Mucosa of descending colon (tissue), 3 donors: ENCODE results near the gene ACVRL1. TPM values are rescaled to one million over a fixed set of nuclear protein-coding genes. Genes with fewer than 3 reads are reported as not detected.
A peak's percentile ranks its signal among the peaks of the same experiment; 100 is the strongest.

Experiments
- ATAC-seq: fragments of 200-7000 bp; cut with Tn5 transposase; one replicate; pipeline ENCODE4 v1.9.1; 2020; ENCODE audit warnings: mild to moderate bottlenecking, moderate library complexity
- DNase-seq, 3 donors: peaks; one replicate each; pipeline ENCODE4 v3.0.0-alpha.2; 2020
- H3K36me3 ChIP-seq: fragments of 200-600 bp; one replicate; pipeline ENCODE4 v1.8.0; 2021; ENCODE audit warnings: low read depth, mild to moderate bottlenecking
- H3K4me1 ChIP-seq: fragments of 200-600 bp; one replicate; pipeline ENCODE4 v1.8.0; 2021; ENCODE audit warnings: low read depth, mild to moderate bottlenecking
- H3K4me3 ChIP-seq: fragments of 200-600 bp; one replicate; pipeline ENCODE4 v1.8.0; 2021; ENCODE audit warnings: mild to moderate bottlenecking
- H3K9me3 ChIP-seq: fragments of 200-600 bp; one replicate; pipeline ENCODE4 v1.8.0; 2021; ENCODE audit warnings: mild to moderate bottlenecking
- intact Hi-C, 2 donors: fragments of 100-400 bp; cut with DNase I in 1 of 2; cut with micrococcal nuclease in 1 of 2; formaldehyde crosslinking; loops; one replicate each; pipeline versions ENCODE4 v1.11.0 to v1.11.1; 2022; cut with DNase I, micrococcal nuclease
- total RNA-seq, 3 donors: library from RNA; stranded (reverse); fragmentation: NEBNext Ultra II Directional in 2 of 3; extraction: Animal tissue kit (Norgen Biotek cat#: 25700) in 2 of 3; gene quantifications; one replicate each; pipeline versions ENCODE4 v1.2.1 to v1.2.4, GENCODE V29; 2021 to 2023
- TF ChIP-seq, protein P1 (sequence below): fragments of 200-600 bp; IDR thresholded peaks from one replicate; pipeline ENCODE4 v1.8.0; 2022; ENCODE audit warnings: antibody characterized with exemption, mild to moderate bottlenecking
- donor health status: DM: no; HTN: no; CAD: no; lungs with moderate emphysema.
- donor health status: DM: no; HTN: no; CAD: no.
- donor health status: DM: no; HTN: yes; CAD: no.

ACVRL1 gene
- total RNA-seq, 3 donors from 2014 or later = 132 to 261 (median 247) TPM

DNA sequence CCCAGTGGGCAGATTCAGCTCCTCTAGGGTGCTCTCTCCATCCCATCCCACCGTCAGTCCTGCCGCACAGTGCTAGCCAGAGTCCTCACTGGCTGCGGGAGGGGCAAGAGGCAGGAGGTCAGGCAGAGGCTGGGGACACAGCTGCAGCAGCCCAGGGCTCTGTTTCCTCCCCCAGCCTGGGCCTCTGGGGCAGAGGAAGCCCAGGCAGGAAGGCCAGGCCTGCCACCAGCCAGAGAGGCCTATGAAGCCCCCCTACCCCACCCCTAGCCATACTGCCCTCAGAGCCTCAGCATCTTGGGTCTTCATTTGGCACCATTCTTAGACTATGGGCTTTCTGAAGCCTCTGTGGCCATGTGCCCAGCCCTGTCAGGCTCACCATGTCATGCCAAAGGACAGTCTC is 3.4 kb downstream of the ACVRL1 start:
- no peak for DNase-seq
- Histone ChIP-seq H3K36me3 (no peaks in the 10 kb centered on the region), H3K9me3 (no peaks in the 10 kb centered on the region), H3K4me3 (no peak overlapping the region), H3K4me1 (peaks cover 36% of the 10 kb centered on the region)
- intact Hi-C loops = no loop called here
- TF ChIP-seq, protein P1, sequence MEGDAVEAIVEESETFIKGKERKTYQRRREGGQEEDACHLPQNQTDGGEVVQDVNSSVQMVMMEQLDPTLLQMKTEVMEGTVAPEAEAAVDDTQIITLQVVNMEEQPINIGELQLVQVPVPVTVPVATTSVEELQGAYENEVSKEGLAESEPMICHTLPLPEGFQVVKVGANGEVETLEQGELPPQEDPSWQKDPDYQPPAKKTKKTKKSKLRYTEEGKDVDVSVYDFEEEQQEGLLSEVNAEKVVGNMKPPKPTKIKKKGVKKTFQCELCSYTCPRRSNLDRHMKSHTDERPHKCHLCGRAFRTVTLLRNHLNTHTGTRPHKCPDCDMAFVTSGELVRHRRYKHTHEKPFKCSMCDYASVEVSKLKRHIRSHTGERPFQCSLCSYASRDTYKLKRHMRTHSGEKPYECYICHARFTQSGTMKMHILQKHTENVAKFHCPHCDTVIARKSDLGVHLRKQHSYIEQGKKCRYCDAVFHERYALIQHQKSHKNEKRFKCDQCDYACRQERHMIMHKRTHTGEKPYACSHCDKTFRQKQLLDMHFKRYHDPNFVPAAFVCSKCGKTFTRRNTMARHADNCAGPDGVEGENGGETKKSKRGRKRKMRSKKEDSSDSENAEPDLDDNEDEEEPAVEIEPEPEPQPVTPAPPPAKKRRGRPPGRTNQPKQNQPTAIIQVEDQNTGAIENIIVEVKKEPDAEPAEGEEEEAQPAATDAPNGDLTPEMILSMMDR = no peak
- ATAC-seq = no peak

DNA sequence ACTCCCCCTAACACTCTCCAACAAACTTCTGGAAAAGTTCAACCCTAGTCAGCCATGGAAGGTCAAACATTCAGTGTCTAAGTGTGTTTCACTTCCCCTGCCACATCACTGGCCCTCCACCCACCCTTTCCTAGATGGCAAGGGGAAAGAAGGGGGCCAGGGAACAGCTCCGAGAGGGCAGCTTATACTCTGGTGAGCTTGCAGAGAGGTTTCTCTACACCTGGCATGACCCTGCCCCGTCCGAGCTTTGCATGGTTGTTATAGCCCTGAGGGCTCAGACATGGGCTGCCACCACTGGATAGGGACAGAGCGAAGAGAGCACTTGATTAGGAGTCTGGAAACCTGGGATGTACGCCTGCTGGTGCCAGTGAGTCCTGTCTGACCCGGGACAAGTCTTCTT is 4.0 kb downstream of the ACVRL1 start:
- peaks cover 30% of the 10 kb centered on the region for H3K4me1 ChIP-seq
- no peaks in the 10 kb centered on the region for H3K36me3 ChIP-seq
- intact Hi-C loops = no loop called here
- no peak overlapping the region for H3K4me3 ChIP-seq
- H3K9me3 ChIP-seq = no peaks in the 10 kb centered on the region
- ATAC-seq (no peak), DNase-seq (no peak)
- TF ChIP-seq, protein P1 = no peak

DNA sequence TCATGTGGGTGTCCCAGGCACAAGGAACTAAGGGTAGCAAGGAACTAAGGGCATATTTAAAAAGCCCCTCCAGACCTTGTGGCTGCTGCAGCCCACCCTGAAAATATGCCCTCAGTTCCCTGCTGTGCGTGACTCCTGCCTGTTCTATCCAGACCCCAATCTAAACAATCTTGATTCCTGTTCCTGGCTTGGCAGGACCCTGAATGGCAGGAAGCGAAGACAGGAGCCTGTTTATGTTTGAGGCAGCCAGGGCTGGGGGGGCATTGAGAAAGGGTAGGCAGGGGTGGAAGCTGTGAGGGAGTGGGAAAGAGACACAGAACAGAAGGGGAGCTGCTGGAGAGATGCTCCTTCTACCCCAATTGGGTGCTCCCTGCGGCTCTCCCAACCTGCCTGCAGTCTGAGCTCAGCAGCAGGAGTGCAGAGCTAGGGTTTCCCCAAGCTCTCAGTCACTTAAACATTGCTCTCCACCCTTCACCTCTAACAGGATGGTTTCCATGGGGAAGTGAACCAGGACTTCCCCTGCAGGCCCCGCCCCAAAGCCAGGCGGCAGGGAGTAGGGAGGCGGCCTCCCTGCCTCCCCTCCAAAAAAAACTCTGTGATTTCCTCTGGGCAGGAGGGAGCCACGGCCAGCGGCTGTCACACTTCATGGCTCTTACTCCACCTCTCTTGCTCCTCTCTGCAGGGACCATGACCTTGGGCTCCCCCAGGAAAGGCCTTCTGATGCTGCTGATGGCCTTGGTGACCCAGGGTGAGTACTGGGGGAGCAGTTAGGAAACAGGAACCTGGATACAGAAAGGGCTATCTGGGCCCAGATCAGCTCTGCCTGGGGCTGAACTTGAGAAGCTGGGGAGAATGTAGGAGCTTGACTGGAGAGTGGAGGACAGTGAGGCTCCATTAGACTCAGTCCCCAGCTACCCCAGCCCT is 4.7 kb downstream of the ACVRL1 start:
- Histone ChIP-seq H3K36me3 (no peaks in the 10 kb centered on the region), H3K4me3 (no peak overlapping the region), H3K4me1 (peaks cover 27% of the 10 kb centered on the region), H3K9me3 (no peaks in the 10 kb centered on the region)
- intact Hi-C loops = no loop called here
- TF ChIP-seq, protein P1 = no peak
- DNase-seq (peak in 1 of 3 donors; percentile 66), ATAC-seq (peak; percentile 68)

DNA sequence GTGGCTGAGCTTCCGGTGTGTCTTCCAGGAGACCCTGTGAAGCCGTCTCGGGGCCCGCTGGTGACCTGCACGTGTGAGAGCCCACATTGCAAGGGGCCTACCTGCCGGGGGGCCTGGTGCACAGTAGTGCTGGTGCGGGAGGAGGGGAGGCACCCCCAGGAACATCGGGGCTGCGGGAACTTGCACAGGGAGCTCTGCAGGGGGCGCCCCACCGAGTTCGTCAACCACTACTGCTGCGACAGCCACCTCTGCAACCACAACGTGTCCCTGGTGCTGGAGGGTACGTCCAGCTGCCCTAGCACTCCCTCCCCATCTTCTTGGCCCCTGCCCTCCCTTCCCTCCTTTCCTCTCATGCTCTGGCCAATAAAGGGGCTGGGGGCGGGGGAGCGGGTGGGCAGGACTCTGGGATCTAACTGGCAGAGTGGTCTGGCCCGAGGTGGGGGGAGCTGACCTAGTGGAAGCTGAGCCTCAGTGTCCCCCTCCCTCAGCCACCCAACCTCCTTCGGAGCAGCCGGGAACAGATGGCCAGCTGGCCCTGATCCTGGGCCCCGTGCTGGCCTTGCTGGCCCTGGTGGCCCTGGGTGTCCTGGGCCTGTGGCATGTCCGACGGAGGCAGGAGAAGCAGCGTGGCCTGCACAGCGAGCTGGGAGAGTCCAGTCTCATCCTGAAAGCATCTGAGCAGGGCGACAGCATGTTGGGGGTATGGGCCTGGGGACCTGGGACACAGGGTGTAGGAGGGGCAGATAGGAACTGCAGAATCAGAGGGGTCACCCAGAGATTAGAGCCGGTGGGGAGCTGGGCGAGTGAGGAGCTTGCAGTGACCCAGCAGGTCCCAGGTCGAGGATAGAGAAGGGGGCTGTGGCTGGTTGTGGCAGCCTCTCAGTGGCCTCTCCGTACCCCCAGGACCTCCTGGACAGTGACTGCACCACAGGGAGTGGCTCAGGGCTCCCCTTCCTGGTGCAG is 6.0 kb downstream of the ACVRL1 start:
- Histone ChIP-seq H3K9me3 (no peaks in the 10 kb centered on the region), H3K4me1 (peaks cover 23% of the 10 kb centered on the region), H3K4me3 (no peak overlapping the region), H3K36me3 (no peaks in the 10 kb centered on the region)
- TF ChIP-seq, protein P1 = no peak
- no peak for ATAC-seq
- DNase-seq = no peak
- intact Hi-C loops = no loop called here

DNA sequence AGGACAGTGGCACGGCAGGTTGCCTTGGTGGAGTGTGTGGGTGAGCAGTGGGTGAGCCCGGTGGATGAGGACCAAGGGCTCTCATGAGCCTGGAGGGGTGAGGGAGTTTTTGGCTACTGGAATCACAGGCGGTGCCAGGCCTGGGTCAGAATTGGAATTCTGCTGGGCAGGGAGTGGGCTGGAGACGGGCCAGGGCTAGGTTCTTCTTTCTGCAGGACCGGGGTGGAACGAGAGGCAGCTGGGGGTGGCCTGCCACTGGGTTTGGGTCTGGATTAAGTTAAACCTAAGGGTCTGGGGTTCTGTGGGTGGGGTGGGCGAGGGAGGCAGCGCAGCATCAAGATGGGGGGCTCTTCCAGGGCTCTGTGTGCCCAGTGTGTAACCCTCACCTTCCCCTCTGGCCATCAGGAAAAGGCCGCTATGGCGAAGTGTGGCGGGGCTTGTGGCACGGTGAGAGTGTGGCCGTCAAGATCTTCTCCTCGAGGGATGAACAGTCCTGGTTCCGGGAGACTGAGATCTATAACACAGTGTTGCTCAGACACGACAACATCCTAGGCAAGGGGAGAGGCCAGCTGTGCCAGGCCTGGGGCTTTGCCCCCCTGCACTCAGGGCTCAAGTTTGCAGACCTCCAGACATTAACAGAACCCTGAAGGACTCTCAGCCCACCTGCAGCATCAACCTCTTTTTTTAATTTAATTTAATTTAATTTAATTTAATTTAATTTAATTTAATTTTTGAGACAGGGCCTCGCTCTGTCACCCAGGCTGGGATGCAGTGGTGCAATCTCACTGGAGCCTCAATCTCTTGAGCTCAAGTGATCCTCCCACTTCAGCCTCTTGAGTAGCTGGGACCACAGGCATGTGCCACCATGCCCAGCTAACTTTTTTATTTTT is 7.0 kb downstream of the ACVRL1 start:
- Histone ChIP-seq H3K4me3 (no peak overlapping the region), H3K9me3 (no peaks in the 10 kb centered on the region), H3K4me1 (peaks cover 23% of the 10 kb centered on the region), H3K36me3 (no peaks in the 10 kb centered on the region)
- DNase-seq = no peak
- intact Hi-C loops = no loop called here
- ATAC-seq = no peak
- TF ChIP-seq, protein P1 = no peak
